GM13977 (cell line): Measurements from ENCODE around the gene ADAMTS8.

Experiments
- DNase-seq: peaks from one replicate; pipeline ENCODE4 v3.0.0; 2012; ENCODE audit warnings: low spot score
- CTCF ChIP-seq: IDR thresholded peaks from 2 replicates; pipeline ENCODE4 v1.5.1; 2012; ENCODE audit warnings: mild to moderate bottlenecking, control low read depth; ENCODE audit not compliant: insufficient read depth; ENCODE audit errors: extremely low read depth, missing control alignments
- in situ Hi-C: fragments of 300-500 bp; cut with MboI; formaldehyde crosslinking; loops from one replicate; pipeline ENCODE4 v1.12.0; 2022; ENCODE audit warnings: low sequenced_read_pairs, low pct_unique_long_range_greater_than_20kb, mixed read lengths, inconsistent platforms; ENCODE audit not compliant: unreplicated experiment

Gene ADAMTS8

GRCh38 chr11:130369141-130369691 lies 59.2 kb downstream of the ADAMTS8 start:
- in situ Hi-C loops = no loop called here
- DNase-seq = no peak
- no peak for TF ChIP-seq CTCF

- in situ Hi-C loops = no loop called here
- DNase-seq = no peak
- TF ChIP-seq CTCF = no peak
These were observed 69.0 kb downstream of the ADAMTS8 start for GRCh38 chr11:130359419-130359818.

GRCh38 chr11:130358398-130358797 lies 70.0 kb downstream of the ADAMTS8 start:
- DNase-seq = no peak
- in situ Hi-C loops = no loop called here
- TF ChIP-seq CTCF = no peak
